ENCODE data around the gene SCN5A.

Gene SCN5A

GRCh38 chr3:38653685-38654537 lies 4.4 kb upstream of the SCN5A start:
- intact Hi-C loops (cut with micrococcal nuclease), result loop anchor here (10.0 kb wide), 1 partner anchor 381 kb away; no protein-coding TSS in a partner anchor
- H3K27me3 Mint-ChIP-seq, result peaks cover 39% of the 10 kb centered on the region
- H3K36me3 Mint-ChIP-seq (ENCODE audit: low read depth), result no peaks in the 10 kb centered on the region
- H3K4me1 Mint-ChIP-seq (ENCODE audit: low read depth), result peaks cover 3% of the 10 kb centered on the region
- H3K4me3 Mint-ChIP-seq, result no peak overlapping the region
- H3K9me3 Mint-ChIP-seq, result no peaks in the 10 kb centered on the region
- H3K27ac Mint-ChIP-seq, result no peak overlapping the region

GRCh38 chr3:38652934-38653333 lies 3.4 kb upstream of the SCN5A start:
- Mint-ChIP-seq H3K4me1 (ENCODE audit: low read depth) (peaks cover 8% of the 10 kb centered on the region), H3K9me3 (no peaks in the 10 kb centered on the region), H3K27ac (no peak overlapping the region), H3K27me3 (peaks cover 31% of the 10 kb centered on the region), H3K36me3 (ENCODE audit: low read depth) (no peaks in the 10 kb centered on the region), H3K4me3 (no peak overlapping the region)
- intact Hi-C loops (cut with micrococcal nuclease), result loop anchor here (10.0 kb wide), 1 partner anchor 382 kb away; no protein-coding TSS in a partner anchor

GRCh38 chr3:38651153-38651789 lies 1.8 kb upstream of the SCN5A start:
- no peak overlapping the region for H3K4me3 Mint-ChIP-seq
- H3K36me3 Mint-ChIP-seq (ENCODE audit: low read depth), result no peaks in the 10 kb centered on the region
- intact Hi-C loops (cut with micrococcal nuclease), result loop anchor here (1.0 to 10.0 kb wide), 2 partner anchors 130 to 384 kb away; no protein-coding TSS in a partner anchor
- H3K27me3 Mint-ChIP-seq, result peaks cover 19% of the 10 kb centered on the region
- no peak overlapping the region for H3K27ac Mint-ChIP-seq
- no peaks in the 10 kb centered on the region for H3K9me3 Mint-ChIP-seq
- H3K4me1 Mint-ChIP-seq (ENCODE audit: low read depth), result peaks cover 8% of the 10 kb centered on the region

DNA sequence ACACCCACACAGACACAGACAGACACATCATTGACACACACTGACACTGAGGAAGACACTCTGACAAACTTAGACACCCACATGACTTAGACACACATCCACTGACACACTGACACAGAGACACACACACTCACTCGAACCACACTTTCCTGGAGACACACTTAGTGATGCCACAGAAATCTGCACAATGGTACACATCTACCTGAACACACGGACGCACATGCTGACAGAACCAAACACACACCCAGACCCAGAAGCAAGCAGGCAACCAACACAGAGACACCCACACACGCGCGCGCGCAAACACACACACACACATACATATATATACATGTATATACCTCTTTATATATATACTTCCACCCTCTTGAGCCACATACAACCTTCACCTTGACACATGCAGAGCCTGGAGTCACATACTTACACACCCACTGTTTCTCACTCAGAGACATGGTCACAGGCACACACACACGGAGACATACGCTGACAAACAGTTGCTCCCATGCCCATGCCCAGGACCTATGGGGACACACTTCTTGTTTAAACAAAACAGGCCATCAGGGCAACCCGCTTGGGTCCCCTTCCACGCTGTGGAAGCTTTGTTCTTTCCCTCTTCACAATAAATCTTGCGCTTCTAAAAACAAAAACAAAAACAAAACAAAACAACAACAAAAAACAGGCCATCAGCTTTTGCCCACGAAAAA lies 913 bp upstream of the SCN5A start:
- H3K27me3 Mint-ChIP-seq, result peaks cover 15% of the 10 kb centered on the region
- no peaks in the 10 kb centered on the region for H3K36me3 Mint-ChIP-seq (ENCODE audit: low read depth)
- no peak overlapping the region for H3K27ac Mint-ChIP-seq
- intact Hi-C loops (cut with micrococcal nuclease), result loop anchor here (10.0 kb wide), 1 partner anchor 384 kb away; no protein-coding TSS in a partner anchor
- peaks cover 8% of the 10 kb centered on the region for H3K4me1 Mint-ChIP-seq (ENCODE audit: low read depth)
- no peaks in the 10 kb centered on the region for H3K9me3 Mint-ChIP-seq
- H3K4me3 Mint-ChIP-seq, result no peak overlapping the region

GRCh38 chr3:38648659-38649499 lies 608 bp downstream of the SCN5A start:
- Mint-ChIP-seq H3K36me3 (ENCODE audit: low read depth) (no peaks in the 10 kb centered on the region), H3K27ac (no peak overlapping the region), H3K9me3 (no peaks in the 10 kb centered on the region), H3K4me1 (ENCODE audit: low read depth) (peaks cover 8% of the 10 kb centered on the region), H3K27me3 (peaks cover 12% of the 10 kb centered on the region), H3K4me3 (peak overlapping the region; percentile 59)
- intact Hi-C loops (cut with micrococcal nuclease), result loop anchor here (10.0 kb wide), 1 partner anchor 356 kb away; no protein-coding TSS in a partner anchor

GRCh38 chr3:38648024-38648658 lies 1.3 kb downstream of the SCN5A start:
- peaks cover 8% of the 10 kb centered on the region for H3K4me1 Mint-ChIP-seq (ENCODE audit: low read depth)
- no peak overlapping the region for H3K4me3 Mint-ChIP-seq
- H3K36me3 Mint-ChIP-seq (ENCODE audit: low read depth), result no peaks in the 10 kb centered on the region
- intact Hi-C loops (cut with micrococcal nuclease), result loop anchor here (10.0 kb wide), 1 partner anchor 357 kb away; no protein-coding TSS in a partner anchor
- no peak overlapping the region for H3K27ac Mint-ChIP-seq
- peaks cover 7% of the 10 kb centered on the region for H3K27me3 Mint-ChIP-seq
- H3K9me3 Mint-ChIP-seq, result no peaks in the 10 kb centered on the region

- H3K4me1 Mint-ChIP-seq (ENCODE audit: low read depth), result peaks cover 8% of the 10 kb centered on the region
- intact Hi-C loops (cut with micrococcal nuclease), result loop anchor here (10.0 kb wide), 1 partner anchor 357 kb away; no protein-coding TSS in a partner anchor
- H3K27ac Mint-ChIP-seq, result no peak overlapping the region
- H3K36me3 Mint-ChIP-seq (ENCODE audit: low read depth), result no peaks in the 10 kb centered on the region
- no peaks in the 10 kb centered on the region for H3K9me3 Mint-ChIP-seq
- no peak overlapping the region for H3K4me3 Mint-ChIP-seq
- peaks cover 6% of the 10 kb centered on the region for H3K27me3 Mint-ChIP-seq
These were observed 2.1 kb downstream of the SCN5A start for GRCh38 chr3:38647217-38647970.

DNA sequence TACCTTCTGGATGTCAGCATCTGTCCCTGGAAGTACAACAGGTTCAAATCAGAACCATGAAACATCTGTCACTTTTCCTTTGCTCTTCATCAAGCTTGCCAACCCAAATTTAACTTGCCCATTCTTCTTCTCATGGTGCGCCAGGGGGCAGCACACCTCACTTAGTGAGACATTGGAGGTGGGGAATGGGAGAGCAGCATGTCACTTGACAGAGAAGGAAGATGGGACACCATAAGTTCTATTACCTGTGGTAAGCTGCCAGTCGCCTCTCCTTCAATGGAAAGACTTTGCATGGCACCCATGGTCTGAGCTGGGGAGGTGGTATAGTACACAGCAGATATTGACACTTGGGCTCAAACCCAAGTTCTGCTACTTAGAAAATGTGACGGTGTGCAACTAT lies 2.9 kb downstream of the SCN5A start:
- intact Hi-C loops (cut with micrococcal nuclease), result loop anchor here (10.0 kb wide), 1 partner anchor 358 kb away; no protein-coding TSS in a partner anchor
- no peaks in the 10 kb centered on the region for H3K27me3 Mint-ChIP-seq

DNA sequence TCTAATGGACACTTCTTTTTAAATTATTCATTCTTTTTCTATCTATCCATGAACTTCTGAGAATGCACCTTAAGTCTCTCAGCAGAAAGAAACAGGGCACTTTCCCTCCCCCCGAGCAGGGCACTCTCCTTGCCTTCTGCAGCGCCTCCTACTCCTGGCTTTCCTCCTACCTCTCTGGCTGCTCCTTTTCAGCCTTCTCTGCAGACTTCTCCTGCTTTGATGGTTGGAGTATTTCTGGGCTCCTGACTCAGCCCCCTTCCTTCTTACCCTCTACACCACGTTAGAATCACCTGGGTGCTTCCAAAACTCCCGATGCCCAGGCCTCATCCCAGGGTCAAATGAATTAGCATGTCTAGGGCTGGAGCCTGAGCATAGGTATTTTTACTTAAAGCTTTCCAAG lies 3.4 kb downstream of the SCN5A start:
- H3K9me3 Mint-ChIP-seq, result no peaks in the 10 kb centered on the region
- H3K4me1 Mint-ChIP-seq (ENCODE audit: low read depth), result peaks cover 8% of the 10 kb centered on the region
- no peak overlapping the region for H3K4me3 Mint-ChIP-seq
- H3K27ac Mint-ChIP-seq, result no peak overlapping the region
- intact Hi-C loops (cut with micrococcal nuclease), result loop anchor here (10.0 kb wide), 1 partner anchor 359 kb away; no protein-coding TSS in a partner anchor
- no peaks in the 10 kb centered on the region for H3K27me3 Mint-ChIP-seq
- no peaks in the 10 kb centered on the region for H3K36me3 Mint-ChIP-seq (ENCODE audit: low read depth)

More for the DNA sequence above, 2.9 kb downstream of the SCN5A start:
- no peak overlapping the region for H3K4me3 Mint-ChIP-seq
- no peak overlapping the region for H3K27ac Mint-ChIP-seq
- H3K9me3 Mint-ChIP-seq, result no peaks in the 10 kb centered on the region
- no peaks in the 10 kb centered on the region for H3K36me3 Mint-ChIP-seq (ENCODE audit: low read depth)
- peaks cover 8% of the 10 kb centered on the region for H3K4me1 Mint-ChIP-seq (ENCODE audit: low read depth)

GRCh38 chr3:38645601-38646000 lies 3.9 kb downstream of the SCN5A start:
- H3K27ac Mint-ChIP-seq, result no peak overlapping the region
- no peak overlapping the region for H3K4me3 Mint-ChIP-seq
- peaks cover 8% of the 10 kb centered on the region for H3K4me1 Mint-ChIP-seq (ENCODE audit: low read depth)
- H3K27me3 Mint-ChIP-seq, result no peaks in the 10 kb centered on the region
- H3K36me3 Mint-ChIP-seq (ENCODE audit: low read depth), result no peaks in the 10 kb centered on the region
- intact Hi-C loops (cut with micrococcal nuclease), result loop anchor here (10.0 kb wide), 1 partner anchor 359 kb away; no protein-coding TSS in a partner anchor
- no peaks in the 10 kb centered on the region for H3K9me3 Mint-ChIP-seq

GRCh38 chr3:38645076-38645475 lies 4.4 kb downstream of the SCN5A start:
- Mint-ChIP-seq H3K9me3 (no peaks in the 10 kb centered on the region), H3K27me3 (no peaks in the 10 kb centered on the region), H3K27ac (no peak overlapping the region), H3K4me1 (ENCODE audit: low read depth) (peaks cover 8% of the 10 kb centered on the region), H3K4me3 (no peak overlapping the region), H3K36me3 (ENCODE audit: low read depth) (no peaks in the 10 kb centered on the region)
- intact Hi-C loops (cut with micrococcal nuclease), result loop anchor here (10.0 kb wide), 1 partner anchor 360 kb away; no protein-coding TSS in a partner anchor

DNA sequence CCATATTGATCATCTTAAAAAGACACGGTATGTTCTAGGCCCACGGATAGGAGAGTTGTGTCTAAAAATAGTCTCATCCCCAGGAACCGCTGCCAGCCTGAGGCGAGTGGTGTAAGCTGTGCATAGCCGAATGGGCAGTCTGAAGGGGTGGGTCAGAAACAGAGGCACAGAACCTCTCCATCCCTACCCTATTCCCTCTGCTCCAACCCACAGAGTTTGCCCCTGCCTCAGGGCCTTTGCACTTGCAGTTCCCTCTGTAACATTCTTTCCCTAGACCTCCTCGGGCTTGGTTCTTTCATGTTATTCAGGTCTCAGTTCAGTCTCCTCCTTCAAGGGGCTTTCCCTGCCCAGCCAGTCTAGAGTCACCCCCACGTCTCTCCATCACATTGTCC lies 4.8 kb downstream of the SCN5A start:
- Mint-ChIP-seq H3K4me3 (no peak overlapping the region), H3K27me3 (peaks cover 1% of the 10 kb centered on the region), H3K27ac (no peak overlapping the region), H3K4me1 (ENCODE audit: low read depth) (peaks cover 8% of the 10 kb centered on the region), H3K9me3 (no peaks in the 10 kb centered on the region), H3K36me3 (ENCODE audit: low read depth) (no peaks in the 10 kb centered on the region)
- intact Hi-C loops (cut with micrococcal nuclease), result loop anchor here (10.0 kb wide), 1 partner anchor 360 kb away; no protein-coding TSS in a partner anchor

Measured in dendritic cell treated with granulocyte-macrophage colony-stimulating factor and Interleukin-4, amounts not matched to agents 40 ng/mL and 50 ng/mL, for 4 days (primary cell).